SH-SY5Y (cell line): Measurements from ENCODE around the gene ABCB1.

Experiments used
- GATA2 ChIP-seq: IDR thresholded peaks from 2 replicates; pipeline ENCODE4 v1.6.1; 2011; ENCODE audit warnings: mild to moderate bottlenecking, low read depth, low read length
- GATA3 ChIP-seq: IDR thresholded peaks from 2 replicates; pipeline ENCODE4 v1.6.1; 2011; ENCODE audit warnings: low read depth, mild to moderate bottlenecking, low read length, moderate library complexity

- TF ChIP-seq GATA3 (no peak), GATA2 (no peak)
Observed at GRCh38 chr7:87545760-87546159, 54.9 kb downstream of the ABCB1 start.
